ENCODE data around the gene ERAL1. TPM values are rescaled to one million over a fixed set of nuclear protein-coding genes. Genes with fewer than 3 reads are reported as not detected.
"Not testable (repeated sequence)": the region's sequence is repeated elsewhere in the genome, so short reads cannot be mapped to it uniquely, and the experiment has no call there.

The ERAL1 gene
- total and polyA plus RNA-seq, 2 of the 13 experiments (the other 11 are each of a cell fraction or from before 2014, with no cell fraction given): 46.9 to 72.2 TPM

- TF ChIP-seq TEF (CRISPR knock-in tag; IDR thresholded peaks at IDR 0.05): no peak
These were observed 48.2 kb downstream of the ERAL1 start, which contains the start of gene DHRS13 (continued) for GRCh38 chr17:28902819-28903545.

GRCh38 chr17:28903546-28903841 lies 48.7 kb downstream of the ERAL1 start:
- Histone ChIP-seq H3K4me1 (ENCODE audit: insufficient read depth, low read length) (peaks cover 39% of the 10 kb centered on the region), H3K36me3 (replicated peaks in 1 of 2; ENCODE audit: control insufficient read depth in 1 of 2, insufficient read depth in 2 of 2, low read length in 2 of 2) (peaks cover 6 to 32% of the 10 kb centered on the region in 2 experiments; a peak in 3 of 5 replicates), H3K4me2 (ENCODE audit: low read depth, low read length) (peak overlapping the region; percentile 64), H3K4me3 (replicated peaks in 1 of 3; ENCODE audit: insufficient read depth in 1 of 3, low read depth in 2 of 3, low read length in 3 of 3) (peak overlapping the region in 1 of 3 experiments; percentile 89; a peak in 1 of 6 replicates)
- CTCF ChIA-PET (ENCODE audit: low intra/inter-chr PET ratio, low total read pairs): interaction anchor here (1.0 to 3.6 kb wide), 6 partner anchors 9 to 153 kb away, joined by 4 to 36 read pairs (median 5); no protein-coding TSS in a partner anchor
- DNase-seq (ENCODE audit: low spot score); ATAC-seq; in situ Hi-C loops (cut with HindIII; ENCODE audit: extremely low pct_ligation_motif_present, low pct_unique_long_range_greater_than_20kb); H3K9me3 ChIP-seq (ENCODE audit: low read length); FAIRE-seq; H3K27ac ChIP-seq (ENCODE audit: extremely low read length, insufficient read depth, low read length); H4K20me1 ChIP-seq (ENCODE audit: insufficient read depth, low read length); H3K27me3 ChIP-seq (ENCODE audit: control insufficient read depth in 1 of 2, insufficient read depth in 2 of 2, low read length in 2 of 2); H3K79me2 ChIP-seq (ENCODE audit: insufficient read depth, low read length); H3K9ac ChIP-seq (ENCODE audit: insufficient read depth, low read depth, low read length); BruUV-seq (replicated peaks); POLR2A ChIA-PET; H2AFZ ChIP-seq (ENCODE audit: low read length): not testable (repeated sequence)
- peak; percentile 65; the same call in 1 of the 2 replicates for TF ChIP-seq ZNF512 (CRISPR knock-in tag; IDR thresholded peaks at IDR 0.05)
- intact Hi-C loops (cut with micrococcal nuclease; ENCODE audit: unreplicated experiment): loop anchor here (2.0 kb wide), 1 partner anchor 13 kb away; no protein-coding TSS in a partner anchor
- 93% methylated on average over 5 of the region's 5 CpGs for WGBS (ENCODE audit: low lambda C conversion rate)

All from HepG2 (cell line).